Mucosa of rectum (tissue), 2 donors: Measurements from ENCODE around the gene OR10P1.

Experiments
- H3K27ac ChIP-seq, 2 donors: one replicate each; pipeline ENCODE4 v1.7.0; 2013; ENCODE audit warnings: inconsistent platforms in 2 of 2, low read depth in 2 of 2, low read length in 2 of 2
- H3K27me3 ChIP-seq, 2 donors: one replicate each; pipeline ENCODE4 v1.7.0; 2013; ENCODE audit warnings: low read length in 2 of 2; ENCODE audit not compliant: control insufficient read depth in 2 of 2, insufficient read depth in 2 of 2
- H3K36me3 ChIP-seq, 2 donors: one replicate each; pipeline ENCODE4 v1.7.0; 2013; ENCODE audit warnings: low read length in 2 of 2; ENCODE audit not compliant: control insufficient read depth in 2 of 2, insufficient read depth in 2 of 2
- H3K4me1 ChIP-seq, 2 donors: one replicate each; pipeline ENCODE4 v1.7.0; 2013; ENCODE audit warnings: low read length in 2 of 2, mild to moderate bottlenecking in 1 of 2; ENCODE audit not compliant: control insufficient read depth in 2 of 2, insufficient read depth in 2 of 2
- H3K4me3 ChIP-seq, 2 donors: one replicate each; pipeline ENCODE4 v1.7.0; 2013; ENCODE audit warnings: low read length in 2 of 2
- H3K9ac ChIP-seq, 2 donors: one replicate each; pipeline ENCODE4 v1.7.0; 2013; ENCODE audit warnings: low read length in 2 of 2, low read depth in 1 of 2, mild to moderate bottlenecking in 1 of 2
- H3K9me3 ChIP-seq, 2 donors: one replicate each; pipeline ENCODE4 v1.7.0; 2013; ENCODE audit warnings: low read length in 2 of 2; ENCODE audit not compliant: control insufficient read depth in 2 of 2
- donor health status: healthy.
- donor health status: Normal muscosa, but diverticular disease.

OR10P1 gene

DNA sequence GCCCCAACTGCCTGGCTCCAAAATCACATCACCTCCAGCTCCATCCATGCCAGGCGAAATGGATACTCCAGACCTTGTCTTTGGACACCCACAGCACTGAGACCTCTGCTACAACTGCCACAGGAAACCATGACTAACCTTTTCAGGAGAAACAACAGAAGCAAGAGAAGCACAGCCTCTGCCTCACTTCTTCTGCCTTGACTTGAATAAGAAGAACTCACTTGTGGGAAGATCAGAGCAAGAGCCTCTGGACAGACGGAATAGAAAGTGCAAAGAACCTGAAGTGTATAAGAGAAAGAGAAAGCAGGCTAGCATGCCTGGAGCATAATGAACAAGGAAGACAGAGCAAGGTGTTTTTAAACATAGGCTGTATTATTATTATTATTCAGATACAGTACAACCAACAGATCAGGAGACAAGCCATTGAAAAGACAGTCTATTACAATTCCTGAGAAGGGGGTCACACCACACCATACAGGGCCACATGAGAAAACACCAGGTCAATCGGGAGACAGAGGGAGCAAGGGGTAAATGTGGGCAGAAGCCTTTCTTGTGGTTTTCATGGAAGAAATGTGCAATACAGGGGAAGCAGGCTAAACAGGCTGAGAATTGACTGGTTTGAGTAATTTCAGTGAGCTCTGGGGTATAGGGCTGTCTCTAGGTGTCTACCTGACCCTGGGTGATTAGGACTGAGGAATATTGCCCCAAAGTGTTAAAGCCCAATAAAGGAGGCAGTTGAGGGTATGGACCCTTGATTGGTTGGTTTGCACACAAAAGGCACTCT, 7.4 kb upstream of the OR10P1 start:
- Histone ChIP-seq H3K4me1 (no peaks in the 10 kb centered on the region), H3K9me3 (no peaks in the 10 kb centered on the region), H3K9ac (no peak overlapping the region), H3K27ac (no peak overlapping the region), H3K27me3 (peaks cover 0 to 6% of the 10 kb centered on the region in 2 donors), H3K36me3 (no peaks in the 10 kb centered on the region), H3K4me3 (no peak overlapping the region)

GRCh38 chr12:55631056-55631455, 5.6 kb upstream of the OR10P1 start:
- Histone ChIP-seq H3K4me3 (no peak overlapping the region), H3K27me3 (peaks cover 0 to 6% of the 10 kb centered on the region in 2 donors), H3K9ac (no peak overlapping the region), H3K4me1 (no peaks in the 10 kb centered on the region), H3K9me3 (no peaks in the 10 kb centered on the region), H3K36me3 (no peaks in the 10 kb centered on the region), H3K27ac (no peak overlapping the region)

GRCh38 chr12:55631733-55632132, 5.0 kb upstream of the OR10P1 start:
- H3K9ac ChIP-seq: no peak overlapping the region
- H3K4me1 ChIP-seq: no peaks in the 10 kb centered on the region
- no peaks in the 10 kb centered on the region for H3K36me3 ChIP-seq
- no peak overlapping the region for H3K27ac ChIP-seq
- H3K4me3 ChIP-seq: no peak overlapping the region
- no peaks in the 10 kb centered on the region for H3K9me3 ChIP-seq
- peaks cover 0 to 6% of the 10 kb centered on the region in 2 donors for H3K27me3 ChIP-seq

- H3K27ac ChIP-seq: no peak overlapping the region
- no peaks in the 10 kb centered on the region for H3K9me3 ChIP-seq
- H3K4me3 ChIP-seq: no peak overlapping the region
- no peaks in the 10 kb centered on the region for H3K4me1 ChIP-seq
- no peaks in the 10 kb centered on the region for H3K36me3 ChIP-seq
- H3K27me3 ChIP-seq: peaks cover 0 to 4% of the 10 kb centered on the region in 2 donors
- H3K9ac ChIP-seq: no peak overlapping the region
Observed at GRCh38 chr12:55633151-55633550, 3.5 kb upstream of the OR10P1 start.

GRCh38 chr12:55636116-55636655, 506 bp upstream of the OR10P1 start:
- H3K4me3 ChIP-seq: no peak overlapping the region
- H3K27me3 ChIP-seq: peaks cover 0 to 4% of the 10 kb centered on the region in 2 donors
- H3K36me3 ChIP-seq: no peaks in the 10 kb centered on the region
- H3K27ac ChIP-seq: no peak overlapping the region
- H3K9ac ChIP-seq: no peak overlapping the region
- no peaks in the 10 kb centered on the region for H3K9me3 ChIP-seq
- no peaks in the 10 kb centered on the region for H3K4me1 ChIP-seq

DNA sequence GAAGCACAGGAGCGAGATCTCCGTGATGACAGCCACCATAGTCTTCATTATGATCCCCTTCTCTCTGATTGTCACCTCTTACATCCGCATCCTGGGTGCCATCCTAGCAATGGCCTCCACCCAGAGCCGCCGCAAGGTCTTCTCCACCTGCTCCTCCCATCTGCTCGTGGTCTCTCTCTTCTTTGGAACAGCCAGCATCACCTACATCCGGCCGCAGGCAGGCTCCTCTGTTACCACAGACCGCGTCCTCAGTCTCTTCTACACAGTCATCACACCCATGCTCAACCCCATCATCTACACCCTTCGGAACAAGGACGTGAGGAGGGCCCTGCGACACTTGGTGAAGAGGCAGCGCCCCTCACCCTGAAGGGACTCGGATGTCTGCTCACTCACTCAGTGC, 775 bp downstream of the OR10P1 start:
- no peak overlapping the region for H3K27ac ChIP-seq
- no peak overlapping the region for H3K4me3 ChIP-seq
- H3K9ac ChIP-seq: no peak overlapping the region

DNA sequence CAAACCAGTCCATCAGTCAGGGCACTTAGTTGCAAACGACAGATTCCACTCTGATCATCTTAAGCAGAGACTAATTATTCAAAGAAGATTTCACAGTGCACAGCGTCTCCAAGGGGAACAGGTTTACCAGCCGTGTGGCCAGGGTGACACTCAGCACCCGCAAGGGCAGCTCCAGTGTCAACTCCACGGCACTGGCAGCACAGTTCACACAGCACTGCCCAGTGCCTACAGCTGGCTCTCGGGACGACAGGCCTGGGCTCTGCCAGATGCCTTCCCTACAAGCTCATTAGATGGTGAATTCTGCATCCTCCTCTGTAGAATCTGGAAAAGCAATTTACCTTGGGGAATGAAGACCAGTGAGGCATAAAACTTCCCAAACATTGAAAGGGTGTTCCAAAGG, 4.9 kb downstream of the OR10P1 start:
- Histone ChIP-seq H3K4me3 (no peak overlapping the region), H3K9ac (no peak overlapping the region), H3K36me3 (no peaks in the 10 kb centered on the region), H3K27me3 (no peaks in the 10 kb centered on the region), H3K4me1 (peaks cover 0 to 2% of the 10 kb centered on the region in 2 donors), H3K27ac (no peak overlapping the region), H3K9me3 (no peaks in the 10 kb centered on the region)

More for the DNA sequence above, 775 bp downstream of the OR10P1 start:
- peaks cover 0 to 4% of the 10 kb centered on the region in 2 donors for H3K27me3 ChIP-seq
- H3K4me1 ChIP-seq: no peaks in the 10 kb centered on the region
- H3K36me3 ChIP-seq: no peaks in the 10 kb centered on the region
- H3K9me3 ChIP-seq: no peaks in the 10 kb centered on the region

DNA sequence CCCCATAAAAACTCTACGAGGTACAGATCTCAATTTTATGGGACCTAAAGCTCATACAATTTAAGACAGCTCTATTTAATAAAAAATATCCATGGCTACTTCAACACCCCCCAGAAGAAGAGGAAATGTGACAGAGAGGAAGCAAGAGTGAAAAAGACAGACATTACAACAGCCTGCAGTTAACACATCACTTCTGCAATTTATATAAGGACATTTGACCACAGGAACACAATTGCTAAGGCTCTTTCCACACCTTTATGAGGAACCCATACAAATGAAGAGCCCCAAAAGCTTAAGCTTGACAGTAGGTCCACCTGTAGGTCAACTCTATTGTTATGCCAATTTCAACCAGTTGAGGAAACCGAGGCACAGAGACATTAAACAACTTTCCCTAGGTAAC, 5.6 kb downstream of the OR10P1 start:
- H3K9ac ChIP-seq: no peak overlapping the region
- H3K27me3 ChIP-seq: no peaks in the 10 kb centered on the region
- H3K4me1 ChIP-seq: peaks cover 0 to 3% of the 10 kb centered on the region in 2 donors
- H3K27ac ChIP-seq: no peak overlapping the region
- H3K9me3 ChIP-seq: no peaks in the 10 kb centered on the region
- no peak overlapping the region for H3K4me3 ChIP-seq
- no peaks in the 10 kb centered on the region for H3K36me3 ChIP-seq

- H3K27ac ChIP-seq: peak overlapping the region in 1 of 2 donors; percentile 9
- H3K4me1 ChIP-seq: peaks cover 0 to 3% of the 10 kb centered on the region in 2 donors
Observed at GRCh38 chr12:55642669-55643068, 6.0 kb downstream of the OR10P1 start.

DNA sequence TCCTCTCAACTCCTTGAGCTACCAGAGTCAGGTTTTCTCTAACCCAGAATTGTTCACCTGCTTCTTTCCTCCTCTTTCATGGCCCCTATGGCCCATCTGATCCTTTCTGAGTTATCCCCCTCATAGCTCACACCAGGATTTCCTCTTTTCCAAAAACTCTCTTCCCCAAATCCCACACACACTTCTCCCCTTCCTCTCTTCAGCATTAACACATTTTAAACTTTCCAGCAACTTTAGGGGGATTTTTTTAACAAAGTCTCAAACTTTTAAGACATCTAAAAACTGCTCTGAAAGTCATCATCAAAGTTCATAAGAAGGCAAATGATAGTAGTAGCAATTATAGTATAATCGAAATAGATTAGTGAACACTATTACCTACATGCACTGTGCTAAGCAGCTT, 7.9 kb downstream of the OR10P1 start:
- Histone ChIP-seq H3K9ac (no peak overlapping the region), H3K4me3 (no peak overlapping the region), H3K36me3 (no peaks in the 10 kb centered on the region), H3K4me1 (peaks cover 0 to 3% of the 10 kb centered on the region in 2 donors), H3K27me3 (no peaks in the 10 kb centered on the region), H3K9me3 (no peaks in the 10 kb centered on the region), H3K27ac (no peak overlapping the region)

More at GRCh38 chr12:55642669-55643068, 6.0 kb downstream of the OR10P1 start:
- H3K9me3 ChIP-seq: no peaks in the 10 kb centered on the region
- H3K36me3 ChIP-seq: no peaks in the 10 kb centered on the region
- no peak overlapping the region for H3K9ac ChIP-seq
- no peaks in the 10 kb centered on the region for H3K27me3 ChIP-seq
- H3K4me3 ChIP-seq: no peak overlapping the region
